HG03095 (cell line): ENCODE measurements around the gene SMAD3.
"Not testable (repeated sequence)": the region's sequence is repeated elsewhere in the genome, so short reads cannot be mapped to it uniquely, and the experiment has no call there.

Experiments used
- ATAC-seq: cut with Tn5 transposase; IDR thresholded peaks from one replicate; pipeline ENCODE4 v1.9.1; 2021; ENCODE audit warnings: moderate library complexity; ENCODE audit not compliant: unreplicated experiment

The SMAD3 gene

DNA sequence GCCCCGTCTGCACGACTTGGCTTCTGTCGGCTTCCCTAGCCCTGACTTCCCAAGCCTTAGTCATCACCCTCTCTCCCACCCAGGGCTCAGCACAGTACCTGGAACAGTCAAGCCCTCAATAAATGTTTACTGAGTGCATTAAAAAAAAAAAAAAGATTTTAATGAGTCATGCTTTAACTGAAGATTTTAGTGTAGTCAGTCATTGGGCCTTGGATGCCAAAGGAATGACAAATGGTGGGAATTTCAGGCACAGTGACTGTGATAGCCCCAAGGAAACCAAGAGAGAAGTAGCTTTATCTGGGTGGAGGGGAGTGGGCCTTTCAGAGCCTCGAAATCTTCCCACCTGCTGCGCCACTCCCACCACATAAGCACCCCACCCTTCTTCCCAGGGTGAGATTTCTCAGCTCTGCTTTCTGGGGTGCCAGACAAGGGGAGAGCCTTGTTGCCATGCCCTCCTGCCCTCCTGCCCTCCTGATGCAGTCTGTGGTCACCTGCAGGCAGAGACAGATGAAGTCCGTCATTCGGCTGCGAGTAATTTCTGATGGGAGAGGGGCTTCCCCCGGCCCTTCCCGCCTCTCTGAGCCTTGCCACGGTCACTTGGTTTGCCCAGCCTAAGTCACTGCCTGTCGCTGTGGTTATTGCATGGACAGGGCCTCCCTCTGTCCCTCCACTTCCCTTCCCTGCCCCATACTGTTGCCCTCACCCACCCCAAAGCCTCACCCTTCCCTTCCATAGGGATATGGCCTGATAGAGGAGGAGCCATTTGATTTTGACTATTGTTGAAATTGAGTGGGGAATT is 41.8 kb downstream of the SMAD3 start:
- ATAC-seq: no peak

DNA sequence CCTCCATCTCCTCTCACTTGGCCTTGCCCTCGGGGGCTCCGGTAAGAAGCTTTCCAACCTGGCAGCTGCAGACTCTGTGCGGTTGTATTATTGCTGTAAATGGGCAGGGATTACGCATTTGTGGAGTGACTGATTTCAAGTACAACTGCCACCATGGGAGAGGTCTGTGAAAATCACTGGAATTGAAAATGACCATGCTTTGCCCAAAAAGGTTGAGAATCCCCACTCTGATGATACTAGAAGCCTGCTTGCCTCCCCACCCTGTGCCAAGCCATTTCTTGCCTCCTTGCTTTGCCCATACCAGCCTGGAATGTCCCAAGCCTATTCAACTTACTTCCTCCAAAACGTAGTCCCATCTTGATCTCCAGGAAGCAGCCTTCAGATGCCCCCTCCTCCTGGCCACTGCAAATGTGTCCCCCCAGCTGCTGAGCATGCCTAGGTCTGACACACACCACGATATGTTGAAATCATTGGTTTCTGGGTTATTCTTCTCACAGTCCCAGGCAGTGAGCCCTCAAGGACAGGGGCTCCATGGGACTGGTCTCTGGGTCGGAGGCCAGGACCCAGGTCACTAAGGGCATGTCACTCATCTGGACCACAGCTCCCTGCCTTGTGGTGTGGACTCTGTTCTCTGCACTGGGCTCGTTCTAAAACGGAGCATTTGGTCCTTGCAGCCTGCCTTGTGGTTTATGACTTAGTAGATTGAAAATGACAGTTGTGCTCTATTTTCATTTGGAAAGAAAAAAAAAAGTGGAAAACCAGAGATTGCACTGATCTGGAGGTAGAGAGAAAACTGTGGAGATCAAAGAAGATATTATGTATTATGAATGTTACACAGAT is 42.9 kb downstream of the SMAD3 start:
- no peak for ATAC-seq

DNA sequence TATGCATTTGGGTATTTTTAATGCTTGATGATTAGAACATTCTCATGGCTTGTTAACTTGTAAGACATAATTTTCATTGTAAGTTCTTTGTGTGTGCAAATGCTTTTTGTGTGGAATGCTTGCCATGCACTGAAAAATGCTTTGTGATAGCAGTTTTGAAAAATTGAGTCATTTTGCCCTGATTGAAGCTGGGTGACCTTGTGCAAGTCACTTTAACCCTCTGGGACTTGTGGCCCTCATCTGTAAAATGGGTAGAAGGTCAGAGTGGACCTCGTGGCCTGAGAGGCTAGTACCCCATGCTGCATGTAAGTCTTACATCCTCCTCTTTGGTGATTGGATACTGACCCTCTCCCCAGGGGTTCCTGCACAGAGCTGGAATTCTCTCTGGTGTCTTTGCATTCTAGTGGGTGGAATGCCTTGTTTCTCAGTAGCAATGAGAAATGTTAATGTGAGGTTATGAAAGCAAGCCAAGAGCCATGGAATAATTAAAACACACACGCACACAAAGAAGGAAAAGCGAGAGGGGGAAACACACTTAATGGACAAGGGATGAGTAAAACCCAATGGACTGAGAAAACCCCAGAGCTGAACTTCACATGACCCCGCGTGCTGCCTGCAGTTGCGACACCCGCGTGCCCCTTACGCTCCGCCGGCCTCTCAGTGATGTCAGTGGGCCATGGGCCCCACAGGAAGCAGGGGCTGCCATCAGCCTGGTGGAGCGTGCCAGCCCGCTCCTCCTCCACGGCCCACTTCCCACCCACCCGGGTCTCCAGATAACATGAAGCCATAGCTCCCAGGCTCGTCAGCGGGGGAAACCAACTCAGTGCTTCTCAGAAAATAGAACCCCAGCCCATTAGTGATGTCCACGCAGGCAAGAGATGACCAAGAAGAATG is 44.0 kb downstream of the SMAD3 start:
- ATAC-seq: peak; percentile 44

DNA sequence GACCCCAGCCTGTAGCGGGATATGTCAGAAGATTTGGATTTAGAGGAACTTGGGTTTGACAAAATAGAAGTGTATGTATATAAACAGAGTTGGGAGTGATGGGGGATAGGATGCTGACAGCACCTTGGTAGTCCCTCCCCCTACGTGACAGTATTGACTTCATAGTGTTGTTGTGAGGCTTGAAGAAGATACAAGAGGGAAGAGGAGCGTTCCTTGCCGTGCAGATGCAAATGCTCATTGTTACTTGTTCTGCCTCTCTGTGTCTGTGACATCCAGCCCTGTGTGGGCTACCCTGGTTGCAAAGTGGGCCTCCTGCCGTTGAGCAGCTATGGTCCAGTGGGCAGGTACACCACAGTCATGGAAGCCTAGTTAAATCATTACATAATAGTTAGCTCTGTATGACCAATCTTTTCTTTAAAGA is 45.0 kb downstream of the SMAD3 start:
- no peak for ATAC-seq

DNA sequence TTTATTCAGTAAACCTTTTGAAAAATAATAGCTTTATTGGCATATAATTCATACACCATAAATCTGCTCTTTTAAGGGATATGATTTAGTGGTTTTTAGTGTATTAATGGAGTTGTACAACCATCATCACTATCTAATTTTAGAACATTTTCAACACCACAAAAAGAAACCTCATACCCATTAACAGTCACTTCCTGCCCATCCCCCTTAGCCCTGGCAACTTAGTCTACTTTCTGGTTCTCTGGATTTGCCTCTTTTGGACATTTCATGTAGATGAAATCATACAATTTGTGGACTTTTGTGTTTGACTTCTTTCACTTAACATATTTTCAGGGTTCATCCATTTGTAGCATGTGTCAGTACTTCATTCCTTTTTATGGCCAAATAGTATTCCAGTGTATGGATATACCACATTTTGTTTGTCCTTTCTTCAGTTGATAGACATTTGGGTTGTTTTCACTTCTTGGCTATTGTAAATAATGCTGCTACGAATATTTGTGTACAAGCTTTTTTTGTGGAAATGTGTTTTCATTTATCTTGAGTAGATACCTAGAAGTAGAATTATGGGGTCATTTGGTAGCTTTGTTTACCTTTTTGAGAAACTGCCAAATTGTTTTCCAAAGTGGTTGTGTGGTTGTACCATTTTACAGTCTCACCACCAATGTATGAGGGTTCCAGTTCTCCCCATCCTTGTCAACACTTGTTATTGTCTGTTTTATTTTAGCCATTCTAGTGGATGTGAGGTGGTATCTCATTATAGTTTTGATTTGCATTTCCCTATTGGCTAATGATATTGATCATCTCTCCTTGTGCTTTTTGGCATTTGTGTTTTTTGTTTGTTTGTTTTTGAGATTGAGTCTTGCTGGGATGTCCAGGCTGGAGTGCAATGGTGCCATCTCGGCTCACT is 45.8 kb downstream of the SMAD3 start:
- no peak for ATAC-seq

DNA sequence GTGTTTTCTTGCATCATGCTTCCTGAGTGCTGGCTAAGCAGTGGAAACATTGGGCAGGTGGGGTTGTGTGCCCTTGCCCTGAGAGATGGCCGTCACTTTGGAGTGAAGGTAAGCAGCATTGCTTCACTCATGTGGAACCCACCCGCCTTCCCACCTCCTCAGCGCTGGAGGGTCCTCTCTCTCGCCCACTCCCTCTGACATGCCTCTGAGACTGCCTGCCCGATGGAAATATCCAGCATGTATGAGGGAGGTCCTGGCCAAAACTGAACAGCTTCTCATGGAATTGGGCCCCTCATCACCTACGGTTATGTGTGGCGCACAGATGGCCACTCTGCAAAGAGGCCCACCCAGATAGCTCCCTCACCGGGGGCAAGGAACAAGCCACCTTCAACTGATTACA is 48.6 kb downstream of the SMAD3 start:
- no peak for ATAC-seq

DNA sequence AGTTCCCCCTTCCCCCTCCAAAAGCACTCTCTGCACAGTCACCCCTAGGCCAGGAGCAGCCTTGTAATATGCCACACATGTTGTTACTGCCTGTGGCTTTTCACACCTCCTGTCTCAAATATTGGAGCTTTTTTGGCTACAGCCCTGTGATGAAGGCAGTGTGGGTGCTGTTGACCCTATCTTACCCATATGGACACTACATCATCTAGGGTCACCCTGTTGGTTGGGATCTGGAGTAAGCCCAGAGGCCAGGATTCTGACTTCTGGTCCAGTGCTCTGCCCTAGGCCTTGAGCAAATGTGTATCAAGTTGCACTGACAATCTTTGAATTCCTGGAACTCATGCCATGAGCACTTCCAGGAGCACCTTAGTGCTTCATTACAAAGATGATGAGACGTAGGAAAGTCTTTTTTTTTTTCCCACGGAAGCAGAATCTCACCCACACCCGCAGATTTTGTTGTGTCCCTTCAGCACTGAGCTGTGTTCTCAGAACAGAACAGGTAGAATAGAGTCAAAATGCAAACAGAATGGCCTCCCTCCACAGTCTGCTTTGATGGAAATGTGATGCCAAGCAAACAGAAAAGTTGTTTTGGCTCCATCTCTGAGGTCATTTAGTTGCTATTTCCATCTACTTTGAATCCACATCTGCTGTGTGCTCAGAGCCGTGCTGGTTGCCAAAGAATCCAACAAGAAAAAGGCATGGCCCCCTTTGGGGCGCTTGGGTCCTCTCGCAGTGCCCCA is 49.6 kb downstream of the SMAD3 start:
- no peak for ATAC-seq

DNA sequence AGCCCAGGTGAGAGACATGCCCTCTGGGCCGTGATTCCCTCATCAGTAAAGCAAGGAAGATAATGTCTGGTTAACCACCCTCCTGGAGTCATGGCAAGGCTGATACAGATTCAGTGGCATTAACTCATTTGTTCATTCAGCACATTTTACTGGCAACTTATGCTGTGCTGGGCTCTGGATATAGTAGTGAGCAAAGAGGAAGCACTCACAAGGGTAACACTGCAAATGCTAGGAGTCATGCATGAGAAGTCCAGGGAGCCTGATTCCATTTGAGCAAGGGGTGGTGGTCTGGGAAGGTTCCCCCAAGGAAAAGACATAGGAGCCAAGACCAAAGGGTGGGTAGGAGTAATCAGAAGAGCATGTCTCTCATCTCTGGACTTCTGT is 50.2 kb downstream of the SMAD3 start:
- ATAC-seq: no peak

DNA sequence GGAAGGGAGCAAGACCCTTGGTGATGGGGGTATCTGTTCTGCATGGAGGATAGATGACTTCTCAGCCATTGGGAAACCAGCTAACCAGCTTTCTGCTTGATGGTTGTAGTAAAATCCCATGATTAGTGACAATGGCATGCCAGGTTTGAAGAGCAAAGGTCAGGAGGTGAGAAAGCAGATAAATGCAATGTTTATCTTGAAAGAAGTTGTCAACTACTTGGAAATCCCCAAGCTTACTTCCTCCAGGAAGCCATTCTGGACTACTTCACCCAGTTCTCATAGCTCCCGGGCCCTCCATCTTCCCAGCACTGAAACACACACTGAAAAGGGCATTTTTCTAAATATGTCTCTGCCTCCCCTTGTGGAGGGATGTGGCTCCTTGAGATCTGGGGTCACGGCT is 51.3 kb downstream of the SMAD3 start:
- no peak for ATAC-seq

DNA sequence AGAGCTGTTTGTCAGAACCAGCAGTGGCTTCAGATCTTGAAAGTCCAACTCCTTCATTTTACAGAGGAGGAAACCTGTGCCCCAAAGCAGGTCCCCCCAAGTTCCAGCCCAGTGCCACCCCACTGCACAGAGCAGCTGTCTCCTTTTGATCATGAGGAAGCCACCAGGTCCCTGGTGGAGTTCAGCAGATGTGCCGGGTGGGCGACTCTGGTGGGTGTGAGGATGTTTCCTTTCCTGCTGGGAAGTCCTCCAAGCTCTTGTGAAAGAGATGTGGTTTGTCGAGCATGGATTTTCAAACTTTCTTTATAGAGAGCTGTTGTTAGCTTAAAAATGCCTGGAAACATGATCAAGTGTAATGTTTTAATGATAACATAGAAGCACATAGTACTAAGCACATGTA is 52.0 kb downstream of the SMAD3 start:
- no peak for ATAC-seq

DNA sequence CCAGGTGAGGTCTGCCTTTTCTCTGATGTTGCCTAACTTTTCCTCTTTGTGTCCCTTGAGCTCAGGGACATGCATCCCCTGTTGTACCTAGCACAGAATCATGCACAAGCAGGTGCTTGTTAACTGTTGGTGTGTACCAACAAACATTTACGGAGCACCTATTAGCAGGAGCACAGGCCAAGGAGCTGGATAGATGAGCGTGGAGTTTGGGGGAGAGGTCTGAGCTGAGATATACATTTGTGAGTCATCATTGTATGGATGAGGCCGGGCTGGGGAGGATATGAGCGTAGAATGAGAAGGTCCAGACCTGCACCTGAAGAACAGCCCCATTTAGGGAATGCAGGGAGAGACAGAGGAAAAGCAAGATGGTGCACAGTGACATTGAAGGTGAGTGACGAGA is 53.4 kb downstream of the SMAD3 start:
- no peak for ATAC-seq

DNA sequence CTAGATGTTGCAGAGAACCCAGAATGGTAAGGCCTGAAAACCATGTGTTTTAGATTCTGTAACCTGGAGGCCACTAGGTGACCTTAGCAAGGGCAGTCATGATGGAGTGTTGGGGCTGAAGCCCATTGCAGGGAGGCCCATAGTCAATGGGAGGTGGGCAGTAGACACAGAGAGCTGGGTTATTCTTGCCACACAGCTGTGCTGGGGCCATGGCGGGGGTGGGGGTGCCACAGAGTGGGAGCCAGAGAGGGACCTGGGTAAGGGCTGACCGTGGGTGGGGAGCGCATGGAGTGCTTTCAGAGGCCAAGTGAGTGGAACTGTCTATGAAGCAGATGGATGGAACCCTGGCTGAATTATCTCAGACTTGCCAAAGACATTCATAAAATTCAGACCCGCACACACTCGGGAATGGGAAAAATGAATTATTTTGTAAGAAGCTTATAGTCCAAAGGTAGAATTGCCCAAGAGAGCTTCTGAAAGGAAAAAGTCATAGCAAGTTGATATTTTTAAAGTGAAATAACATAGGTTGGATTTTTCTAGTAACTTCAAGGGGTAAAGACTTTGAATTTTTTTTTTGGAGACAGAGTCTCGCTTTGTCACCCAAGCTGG is 53.9 kb downstream of the SMAD3 start:
- no peak for ATAC-seq

DNA sequence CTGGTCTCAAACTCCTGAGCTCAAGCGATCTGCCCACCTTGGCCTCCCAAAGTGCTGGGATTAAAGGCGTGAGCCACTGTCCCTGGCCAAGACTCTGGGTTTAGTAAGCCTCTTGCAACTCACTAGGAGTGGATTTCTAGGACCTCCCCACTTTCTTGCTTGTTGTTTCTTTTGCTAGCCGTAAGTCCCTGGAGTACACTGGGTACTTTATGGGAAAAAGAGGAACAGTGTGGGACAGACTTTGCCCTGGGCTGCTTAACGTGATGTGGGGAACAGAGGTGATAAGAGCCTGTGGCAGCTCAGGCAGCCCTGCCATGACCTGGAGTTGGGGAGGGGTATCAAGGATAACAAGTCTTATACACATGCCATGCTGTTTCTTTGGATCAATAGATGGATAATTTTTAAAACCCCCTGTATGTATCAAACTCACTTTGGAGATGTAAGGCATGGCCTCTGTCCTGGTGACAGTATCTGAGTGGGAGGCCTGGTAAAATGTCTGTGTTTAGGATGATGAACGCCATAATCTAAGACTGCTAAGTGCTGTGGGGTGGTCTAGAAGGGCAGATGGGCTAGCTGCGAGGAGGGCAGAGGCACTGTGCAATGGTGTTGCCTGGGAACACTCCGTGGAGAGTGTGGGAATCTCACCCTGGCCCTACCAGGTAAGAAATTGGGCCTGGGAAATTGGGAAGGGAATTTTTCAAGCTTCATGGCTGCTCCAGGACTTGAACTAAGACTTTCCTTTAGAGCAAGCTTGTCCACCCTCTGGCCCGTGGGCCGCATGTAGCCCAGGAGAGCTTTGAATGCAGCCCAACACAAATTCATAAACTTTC is 54.8 kb downstream of the SMAD3 start:
- no peak for ATAC-seq

DNA sequence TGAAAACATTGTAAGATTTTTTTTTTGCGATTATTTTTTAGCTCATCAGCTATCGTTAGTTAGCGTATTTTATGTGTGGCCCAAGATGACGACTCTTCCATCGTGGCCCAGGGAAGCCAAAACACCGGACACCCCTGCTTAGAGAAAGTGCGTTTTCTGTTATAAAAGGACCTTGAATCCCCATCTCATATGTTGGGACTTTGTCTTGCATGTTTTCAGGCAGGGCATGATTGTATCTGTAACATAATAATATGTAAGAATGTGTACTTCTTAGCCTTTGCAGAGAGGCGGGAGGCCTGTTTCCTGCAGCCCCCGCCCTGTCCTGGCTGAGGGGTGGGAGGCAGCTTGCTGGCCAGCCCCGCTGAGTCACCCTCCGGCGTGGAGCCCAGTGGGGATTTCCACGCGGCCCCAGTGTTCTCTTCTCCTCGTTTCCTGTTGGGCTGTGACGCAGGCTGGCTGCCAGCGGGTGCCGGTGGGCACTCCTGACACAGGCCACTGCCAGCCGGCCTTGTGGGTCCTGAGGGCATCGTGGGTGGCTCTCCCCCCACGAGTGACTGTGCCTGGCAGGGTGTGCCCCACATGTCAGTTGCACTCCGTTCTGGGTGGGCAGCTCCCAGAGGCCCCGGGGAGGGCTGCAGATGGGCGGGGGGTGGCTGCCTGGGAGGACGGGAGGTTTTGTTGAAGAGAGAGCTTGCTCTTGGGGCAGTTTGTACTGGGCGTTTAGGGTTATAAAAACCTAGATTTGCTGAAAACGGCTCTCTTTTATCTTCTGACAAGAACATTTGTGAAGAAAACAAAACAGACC is 55.6 kb downstream of the SMAD3 start:
- peak; percentile 67 for ATAC-seq

DNA sequence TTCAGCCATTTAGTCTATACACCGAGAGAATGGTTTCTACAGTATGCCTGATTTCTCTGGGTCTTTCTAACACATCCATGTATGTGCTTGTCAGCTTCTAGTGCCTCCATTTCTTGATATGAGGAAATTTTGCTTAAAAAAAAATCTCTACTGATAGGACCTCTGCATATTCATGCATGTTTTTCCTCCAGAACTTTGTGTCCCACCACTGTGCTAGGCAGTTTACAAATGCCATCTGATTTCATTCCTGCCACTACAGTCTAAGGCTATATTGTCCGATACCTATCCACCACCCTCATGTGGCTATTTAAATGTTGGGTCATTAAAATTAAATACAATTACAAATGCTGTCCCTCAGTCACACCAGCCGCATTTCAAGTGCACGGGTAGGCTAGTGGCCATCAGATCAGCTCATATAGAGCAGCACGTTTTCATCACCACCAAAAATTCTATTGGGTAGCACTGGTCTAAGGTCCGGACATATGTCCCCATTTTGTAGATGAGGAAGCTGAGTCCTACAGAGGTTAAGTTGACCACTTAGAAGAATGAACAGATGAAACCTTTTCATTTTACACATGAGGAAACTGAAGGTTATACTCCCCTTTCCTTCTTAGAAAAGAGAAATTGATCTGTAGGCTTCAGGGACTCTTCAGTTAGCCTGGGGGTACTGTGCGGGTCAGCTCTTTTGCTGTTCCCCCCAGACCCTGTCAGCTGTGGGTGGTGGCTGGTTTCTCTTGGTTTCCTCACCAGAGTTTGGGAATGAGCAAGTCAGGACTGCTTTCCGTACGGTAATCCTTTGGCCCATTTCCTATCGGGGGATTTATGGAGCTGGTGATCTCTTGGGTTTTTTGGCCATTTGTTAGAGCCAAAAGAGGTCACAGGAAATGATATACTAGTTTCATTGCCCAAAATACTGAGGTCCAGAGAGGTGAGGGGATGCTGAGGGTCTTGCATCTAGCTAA is 56.5 kb downstream of the SMAD3 start:
- no peak for ATAC-seq

DNA sequence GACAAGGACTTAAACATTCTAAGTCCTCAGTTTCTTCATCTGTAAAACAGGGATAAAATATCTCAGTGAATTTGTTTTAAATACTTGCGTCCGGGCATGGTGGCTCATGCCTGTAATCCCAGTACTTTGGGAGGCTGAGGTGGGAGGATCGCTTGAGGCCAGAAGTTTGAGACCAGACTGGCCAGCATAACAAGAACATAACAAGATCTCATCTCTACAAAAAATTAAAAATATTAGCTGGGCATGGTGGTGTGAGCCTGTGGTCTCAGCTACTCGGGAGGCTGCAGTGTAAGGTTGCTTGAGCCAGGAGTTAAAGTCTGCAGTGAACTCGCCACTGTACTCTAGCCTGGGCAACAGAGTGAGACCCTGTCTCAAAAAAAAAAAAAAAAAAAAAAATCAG is 57.4 kb downstream of the SMAD3 start:
- not testable (repeated sequence) for ATAC-seq
